Common myeloid progenitor, CD34-positive (primary cell): ENCODE results near the gene ADIPOR2. TPM values are rescaled to one million over a fixed set of nuclear protein-coding genes. Genes with fewer than 3 reads are reported as not detected.
A peak's percentile ranks its signal among the peaks of the same experiment; 100 is the strongest.

ENCODE experiments used
- CTCF ChIA-PET: fragments of 350-600 bp; sonication (Branson Sonifier 250); formaldehyde crosslinking; loops from one replicate; lab custom pipeline; 2021; ENCODE audit warnings: antibody characterized with exemption; lab: Charles Lee
- POLR2A ChIA-PET: fragments of 350-600 bp; sonication (Branson Sonifier 250); formaldehyde crosslinking; loops from one replicate; lab custom pipeline; 2021; ENCODE audit warnings: antibody characterized with exemption; lab: Charles Lee
- DNase-seq, 3 donors: peaks; one replicate each; pipeline versions ENCODE4 v3.0.0 to v3.0.0-alpha.2; 2013
- H3K27ac ChIP-seq, 2 experiments: 1 replicate in 1 of 2; 2 replicates in 1 of 2; pipeline ENCODE4 v1.7.0; 2013; ENCODE audit warnings: inconsistent platforms in 2 of 2, low read length in 2 of 2, mild to moderate bottlenecking in 2 of 2, low read depth in 1 of 2, moderate library complexity in 1 of 2; ENCODE audit not compliant: severe bottlenecking in 2 of 2, insufficient read depth in 1 of 2, poor library complexity in 1 of 2
- H3K27me3 ChIP-seq, 5 experiments: replicated peaks in 2 of 5; 1 replicate in 3 of 5; 2 replicates in 2 of 5; pipeline versions ENCODE4 v1.6.1 to v1.7.0; 2013; ENCODE audit warnings: low read length in 4 of 5, mild to moderate bottlenecking in 2 of 5, moderate library complexity in 2 of 5, inconsistent platforms in 1 of 5; ENCODE audit not compliant: insufficient read depth in 5 of 5, control insufficient read depth in 4 of 5
- H3K36me3 ChIP-seq, 4 experiments: 1 replicate in 2 of 4; 2 replicates in 2 of 4; pipeline versions ENCODE4 v1.6.1 to v1.7.0; 2013; ENCODE audit warnings: low read length in 3 of 4, control low read depth in 1 of 4, mild to moderate bottlenecking in 1 of 4; ENCODE audit not compliant: control insufficient read depth in 4 of 4, insufficient read depth in 4 of 4
- H3K4me1 ChIP-seq, 4 experiments: 1 replicate in 3 of 4; 2 replicates in 1 of 4; pipeline versions ENCODE4 v1.6.1 to v1.7.1; 2013; ENCODE audit warnings: low read length in 3 of 4, mild to moderate bottlenecking in 3 of 4, control low read depth in 1 of 4, inconsistent platforms in 1 of 4, moderate library complexity in 1 of 4; ENCODE audit not compliant: control insufficient read depth in 4 of 4, insufficient read depth in 4 of 4; ENCODE audit errors: control extremely low read depth in 1 of 4
- H3K4me3 ChIP-seq, 7 experiments: 1 replicate in 4 of 7; 2 replicates in 3 of 7; pipeline versions ENCODE4 v1.5.1 to v1.7.0; 2013; ENCODE audit warnings: mild to moderate bottlenecking in 7 of 7, low read length in 6 of 7, moderate library complexity in 6 of 7, inconsistent platforms in 2 of 7, low read depth in 2 of 7, control low read depth in 1 of 7; ENCODE audit not compliant: insufficient read depth in 4 of 7, control insufficient read depth in 1 of 7; ENCODE audit errors: extremely low read depth in 1 of 7
- H3K9me3 ChIP-seq, 5 experiments: 1 replicate in 4 of 5; 2 replicates in 1 of 5; pipeline versions ENCODE4 v1.6.1 to v1.7.1; 2013; ENCODE audit warnings: low read length in 4 of 5, mild to moderate bottlenecking in 2 of 5, inconsistent platforms in 1 of 5, low read depth in 1 of 5, moderate library complexity in 1 of 5; ENCODE audit not compliant: control insufficient read depth in 4 of 5, insufficient read depth in 2 of 5; ENCODE audit errors: control extremely low read depth in 1 of 5
- WGBS: methylation state at CpG from one replicate; pipeline ENCODE4 v1.1.5; 2013; ENCODE audit not compliant: insufficient coverage; 5-methylcytosine and 5-hydroxymethylcytosine counted together
- polyA plus RNA-seq: library from polyadenylated mRNA; unstranded; fragments of 120-200 nt; gene quantifications from one replicate; pipeline ENCODE4 v1.2.1, GENCODE V29; 2013

The ADIPOR2 gene
- polyA plus RNA-seq = 29.1 TPM

GRCh38 chr12:1690578-1691122 lies at the start of gene ADIPOR2:
Gene ADIPOR2, plus strand, starts transcription at chr12:1691070. Its CDS starts 63,274 bp downstream, at chr12:1754344.
- Histone ChIP-seq H3K27ac (peak within 1 kb of the TSS; percentile 85 to 96), H3K4me1 (peaks cover 13 to 34% (median 24%) of the 10 kb centered on the region in 4 experiments), H3K9me3 (no peaks in the 10 kb centered on the region), H3K36me3 (no peaks in the 10 kb centered on the region), H3K27me3 (no peaks in the 10 kb centered on the region), H3K4me3 (peak within 1 kb of the TSS; percentile 73 to 99 (median 89))
- DNase-seq = peak; percentile 97
- ChIA-PET POLR2A (interaction anchor here (0.9 to 1.6 kb wide), 6 partner anchors 16 to 101 kb away, joined by 3 to 10 read pairs (median 3); no protein-coding TSS in a partner anchor), CTCF (interaction anchor here (1.0 to 4.4 kb wide), 4 partner anchors 9 to 37 kb away, joined by 4 to 19 read pairs (median 8); no protein-coding TSS in a partner anchor)
- WGBS = 0% methylated on average over 38 of the region's 59 CpGs

- ChIA-PET CTCF (interaction anchor here (1.4 to 17.1 kb wide), 3 partner anchors 10 to 149 kb away, joined by 3 to 160 read pairs (median 26); partner anchors contain the start of gene WNT5B), POLR2A (no interaction called here)
- Histone ChIP-seq H3K4me1 (peaks cover 0 to 14% (median 7%) of the 10 kb centered on the region in 4 experiments), H3K36me3 (no peaks in the 10 kb centered on the region), H3K9me3 (no peaks in the 10 kb centered on the region), H3K27me3 (no peaks in the 10 kb centered on the region), H3K4me3 (no peak overlapping the region), H3K27ac (no peak overlapping the region)
- no peak for DNase-seq
- 93% methylated on average over 7 of the region's 7 CpGs for WGBS
These were observed 48.4 kb upstream of the ADIPOR2 start for GRCh38 chr12:1642513-1642912.

GRCh38 chr12:1643043-1643442 lies 47.8 kb upstream of the ADIPOR2 start:
- Histone ChIP-seq H3K4me3 (no peak overlapping the region), H3K27ac (no peak overlapping the region), H3K9me3 (no peaks in the 10 kb centered on the region), H3K27me3 (no peaks in the 10 kb centered on the region), H3K4me1 (peaks cover 0 to 14% (median 7%) of the 10 kb centered on the region in 4 experiments), H3K36me3 (no peaks in the 10 kb centered on the region)
- WGBS = 94% methylated on average over 9 of the region's 9 CpGs
- ChIA-PET POLR2A (no interaction called here), CTCF (interaction anchor here (1.4 to 17.1 kb wide), 3 partner anchors 9 to 148 kb away, joined by 3 to 160 read pairs (median 26); partner anchors contain the start of gene WNT5B)
- DNase-seq = no peak

GRCh38 chr12:1643905-1644533 lies 46.9 kb upstream of the ADIPOR2 start:
- H3K27me3 ChIP-seq = no peaks in the 10 kb centered on the region
- peaks cover 0 to 10% (median 4%) of the 10 kb centered on the region in 4 experiments for H3K4me1 ChIP-seq
- DNase-seq = no peak
- ChIA-PET CTCF (interaction anchor here (0.7 to 17.1 kb wide), 8 partner anchors 8 to 296 kb away, joined by 3 to 160 read pairs (median 4); partner anchors contain the start of gene WNT5B), POLR2A (no interaction called here)
- no peaks in the 10 kb centered on the region for H3K36me3 ChIP-seq
- no peak overlapping the region for H3K4me3 ChIP-seq
- H3K27ac ChIP-seq = no peak overlapping the region
- 88% methylated on average over 6 of the region's 7 CpGs for WGBS
- no peaks in the 10 kb centered on the region for H3K9me3 ChIP-seq

- peaks cover 0 to 10% (median 5%) of the 10 kb centered on the region in 4 experiments for H3K4me1 ChIP-seq
- H3K9me3 ChIP-seq = no peaks in the 10 kb centered on the region
- peak in 2 of 3 donors; percentile 50 to 84 for DNase-seq
- CTCF ChIA-PET = interaction anchor here (0.7 to 17.1 kb wide), 7 partner anchors 12 to 295 kb away, joined by 3 to 160 read pairs (median 5); partner anchors contain the start of gene WNT5B
- no peak overlapping the region for H3K4me3 ChIP-seq
- POLR2A ChIA-PET = no interaction called here
- no peaks in the 10 kb centered on the region for H3K36me3 ChIP-seq
- H3K27me3 ChIP-seq = no peaks in the 10 kb centered on the region
- 64% methylated on average over 15 of the region's 15 CpGs for WGBS
- no peak overlapping the region for H3K27ac ChIP-seq
These were observed 46.1 kb upstream of the ADIPOR2 start for GRCh38 chr12:1644534-1645438.

- CTCF ChIA-PET = interaction anchor here (4.3 to 17.1 kb wide), 2 partner anchors 13 to 145 kb away, joined by 26 to 160 read pairs; partner anchors contain the start of gene WNT5B
- POLR2A ChIA-PET = no interaction called here
- Histone ChIP-seq H3K4me1 (peaks cover 0 to 17% (median 6%) of the 10 kb centered on the region in 4 experiments), H3K9me3 (no peaks in the 10 kb centered on the region), H3K4me3 (no peak overlapping the region), H3K36me3 (no peaks in the 10 kb centered on the region), H3K27ac (no peak overlapping the region), H3K27me3 (no peaks in the 10 kb centered on the region)
- DNase-seq = no peak
- WGBS = 98% methylated on average over 28 of the region's 29 CpGs
These were observed 45.1 kb upstream of the ADIPOR2 start for GRCh38 chr12:1645819-1646218.
